Stimulated activated naive CD8-positive, alpha-beta T cell treated with anti-CD3 and anti-CD28 coated beads, Interleukin-15, amount 100 ng/mL, for 72 hours (primary cell): ENCODE results near the gene KCNK10.

Source experiments
- ATAC-seq: fragments of 150-1000 bp; cut with Tn5 transposase; 2 replicates; pipeline ENCODE4 v1.10.0; 2021; ENCODE audit warnings: mild to moderate bottlenecking, moderate library complexity
- DNase-seq, 2 donors: peaks; one replicate each; pipeline ENCODE4 v3.0.0; 2021 to 2022
- H3K27ac Mint-ChIP-seq, 2 donors: one replicate each; pipeline ENCODE4 v1.8.0; 2022; ENCODE audit warnings: mild to moderate bottlenecking in 2 of 2, mixed read lengths in 2 of 2, moderate library complexity in 2 of 2
- H3K27me3 Mint-ChIP-seq: one replicate; pipeline ENCODE4 v1.8.0; 2022; ENCODE audit warnings: mixed read lengths
- H3K4me1 Mint-ChIP-seq: one replicate; pipeline ENCODE4 v1.8.0; 2022; ENCODE audit warnings: mild to moderate bottlenecking, mixed read lengths
- H3K4me3 Mint-ChIP-seq, 2 donors: one replicate each; pipeline ENCODE4 v1.8.0; 2022; ENCODE audit warnings: mild to moderate bottlenecking in 2 of 2, mixed read lengths in 2 of 2, moderate library complexity in 1 of 2
- H3K9me3 Mint-ChIP-seq, 2 donors: one replicate each; pipeline ENCODE4 v1.8.0; 2022; ENCODE audit warnings: mixed read lengths in 2 of 2

The KCNK10 gene

GRCh38 chr14:88232771-88233170, 90.3 kb downstream of the KCNK10 start:
- H3K4me1 Mint-ChIP-seq, result no peaks in the 10 kb centered on the region
- no peak overlapping the region for H3K4me3 Mint-ChIP-seq
- H3K9me3 Mint-ChIP-seq, result no peaks in the 10 kb centered on the region
- H3K27me3 Mint-ChIP-seq, result peaks cover 23% of the 10 kb centered on the region
- DNase-seq (no peak), ATAC-seq (peak; percentile 54)
- H3K27ac Mint-ChIP-seq, result no peak overlapping the region

GRCh38 chr14:88231603-88232002, 91.5 kb downstream of the KCNK10 start:
- Mint-ChIP-seq H3K9me3 (no peaks in the 10 kb centered on the region), H3K4me3 (no peak overlapping the region), H3K27ac (no peak overlapping the region), H3K27me3 (peaks cover 16% of the 10 kb centered on the region), H3K4me1 (no peaks in the 10 kb centered on the region)
- DNase-seq (no peak), ATAC-seq (no peak)

- DNase-seq (no peak), ATAC-seq (no peak)
- Mint-ChIP-seq H3K4me1 (no peaks in the 10 kb centered on the region), H3K4me3 (no peak overlapping the region), H3K27me3 (peaks cover 21% of the 10 kb centered on the region), H3K9me3 (no peaks in the 10 kb centered on the region), H3K27ac (no peak overlapping the region)
Measured at GRCh38 chr14:88229428-88229827, 93.6 kb downstream of the KCNK10 start.

- ATAC-seq (peak; percentile 69), DNase-seq (no peak)
- Mint-ChIP-seq H3K4me3 (no peak overlapping the region), H3K4me1 (no peaks in the 10 kb centered on the region), H3K27me3 (peaks cover 19% of the 10 kb centered on the region), H3K27ac (no peak overlapping the region), H3K9me3 (peaks cover under 1% of the 10 kb centered on the region in 2 donors)
Measured at GRCh38 chr14:88228522-88229236, 94.4 kb downstream of the KCNK10 start.

- Mint-ChIP-seq H3K27me3 (peaks cover 19% of the 10 kb centered on the region), H3K4me3 (no peak overlapping the region)
- ATAC-seq, result no peak
Measured at GRCh38 chr14:88227693-88228092, 95.4 kb downstream of the KCNK10 start.

GRCh38 chr14:88225721-88226120, 97.3 kb downstream of the KCNK10 start:
- H3K4me1 Mint-ChIP-seq, result no peaks in the 10 kb centered on the region
- no peak for ATAC-seq
- no peak overlapping the region for H3K27ac Mint-ChIP-seq
- no peak overlapping the region for H3K4me3 Mint-ChIP-seq
- peaks cover 19% of the 10 kb centered on the region for H3K27me3 Mint-ChIP-seq
- no peak for DNase-seq
- peaks cover 23 to 25% of the 10 kb centered on the region in 2 donors for H3K9me3 Mint-ChIP-seq

More at GRCh38 chr14:88227693-88228092, 95.4 kb downstream of the KCNK10 start:
- Mint-ChIP-seq H3K4me1 (no peaks in the 10 kb centered on the region), H3K27ac (no peak overlapping the region), H3K9me3 (peaks cover 11% of the 10 kb centered on the region in 2 donors)
- no peak for DNase-seq

- Mint-ChIP-seq H3K4me1 (no peaks in the 10 kb centered on the region), H3K4me3 (no peak overlapping the region), H3K27ac (no peak overlapping the region), H3K9me3 (peaks cover 18 to 20% of the 10 kb centered on the region in 2 donors), H3K27me3 (no peaks in the 10 kb centered on the region)
- ATAC-seq (no peak), DNase-seq (no peak)
Measured at GRCh38 chr14:88218119-88218915, 104.8 kb downstream of the KCNK10 start.

GRCh38 chr14:88212691-88213090, 110.4 kb downstream of the KCNK10 start:
- no peaks in the 10 kb centered on the region for H3K9me3 Mint-ChIP-seq
- DNase-seq, result no peak
- H3K27ac Mint-ChIP-seq, result no peak overlapping the region
- no peaks in the 10 kb centered on the region for H3K4me1 Mint-ChIP-seq
- no peak for ATAC-seq
- no peak overlapping the region for H3K4me3 Mint-ChIP-seq
- no peaks in the 10 kb centered on the region for H3K27me3 Mint-ChIP-seq

GRCh38 chr14:88210426-88210825, 112.6 kb downstream of the KCNK10 start:
- Mint-ChIP-seq H3K4me1 (no peaks in the 10 kb centered on the region), H3K9me3 (no peaks in the 10 kb centered on the region), H3K27me3 (no peaks in the 10 kb centered on the region), H3K27ac (no peak overlapping the region), H3K4me3 (no peak overlapping the region)
- ATAC-seq (no peak), DNase-seq (no peak)

- no peak overlapping the region for H3K27ac Mint-ChIP-seq
- H3K4me1 Mint-ChIP-seq, result no peaks in the 10 kb centered on the region
- ATAC-seq, result no peak
- H3K4me3 Mint-ChIP-seq, result no peak overlapping the region
- no peak for DNase-seq
- H3K9me3 Mint-ChIP-seq, result no peaks in the 10 kb centered on the region
- no peaks in the 10 kb centered on the region for H3K27me3 Mint-ChIP-seq
Measured at GRCh38 chr14:88209273-88209672, 113.8 kb downstream of the KCNK10 start.

- H3K4me1 Mint-ChIP-seq, result no peaks in the 10 kb centered on the region
- no peak overlapping the region for H3K4me3 Mint-ChIP-seq
- no peaks in the 10 kb centered on the region for H3K9me3 Mint-ChIP-seq
- DNase-seq (no peak), ATAC-seq (no peak)
- H3K27me3 Mint-ChIP-seq, result peaks cover 2% of the 10 kb centered on the region
- no peak overlapping the region for H3K27ac Mint-ChIP-seq
Measured at GRCh38 chr14:88208858-88209257, 114.2 kb downstream of the KCNK10 start.

GRCh38 chr14:88204221-88204620, 118.8 kb downstream of the KCNK10 start:
- no peaks in the 10 kb centered on the region for H3K4me1 Mint-ChIP-seq
- DNase-seq (no peak), ATAC-seq (no peak)
- H3K27me3 Mint-ChIP-seq, result peaks cover 15% of the 10 kb centered on the region
- peak overlapping the region in 1 of 2 donors; percentile 63 for H3K27ac Mint-ChIP-seq
- H3K9me3 Mint-ChIP-seq, result no peaks in the 10 kb centered on the region
- no peak overlapping the region for H3K4me3 Mint-ChIP-seq

- Mint-ChIP-seq H3K27me3 (peaks cover 15% of the 10 kb centered on the region), H3K27ac (no peak overlapping the region), H3K9me3 (no peaks in the 10 kb centered on the region), H3K4me1 (no peaks in the 10 kb centered on the region), H3K4me3 (no peak overlapping the region)
- no peak for DNase-seq
- no peak for ATAC-seq
Measured at GRCh38 chr14:88203291-88203690, 119.8 kb downstream of the KCNK10 start.

GRCh38 chr14:88202286-88202685, 120.8 kb downstream of the KCNK10 start:
- H3K27ac Mint-ChIP-seq, result no peak overlapping the region
- H3K4me1 Mint-ChIP-seq, result no peaks in the 10 kb centered on the region
- DNase-seq (no peak), ATAC-seq (no peak)
- H3K4me3 Mint-ChIP-seq, result no peak overlapping the region
- H3K27me3 Mint-ChIP-seq, result peaks cover 15% of the 10 kb centered on the region
- H3K9me3 Mint-ChIP-seq, result no peaks in the 10 kb centered on the region

- H3K4me3 Mint-ChIP-seq, result no peak overlapping the region
- H3K4me1 Mint-ChIP-seq, result no peaks in the 10 kb centered on the region
- ATAC-seq (no peak), DNase-seq (no peak)
- H3K9me3 Mint-ChIP-seq, result no peaks in the 10 kb centered on the region
- H3K27ac Mint-ChIP-seq, result no peak overlapping the region
- H3K27me3 Mint-ChIP-seq, result peaks cover 15% of the 10 kb centered on the region
Measured at GRCh38 chr14:88201851-88202250, 121.2 kb downstream of the KCNK10 start.

GRCh38 chr14:88199882-88200281, 123.2 kb downstream of the KCNK10 start:
- Mint-ChIP-seq H3K4me3 (no peak overlapping the region), H3K4me1 (no peaks in the 10 kb centered on the region), H3K9me3 (no peaks in the 10 kb centered on the region), H3K27ac (no peak overlapping the region), H3K27me3 (peaks cover 30% of the 10 kb centered on the region)
- DNase-seq (no peak), ATAC-seq (no peak)
